ENCODE results near the gene COG1. TPM values are rescaled to one million over a fixed set of nuclear protein-coding genes. Genes with fewer than 3 reads are reported as not detected.

The COG1 gene
- total and polyA plus RNA-seq, 9 of the 15 experiments (the other 6 are each of a cell fraction or from before 2014, with no cell fraction given) = 9.5 to 26.8 (median 12.9) TPM

DNA sequence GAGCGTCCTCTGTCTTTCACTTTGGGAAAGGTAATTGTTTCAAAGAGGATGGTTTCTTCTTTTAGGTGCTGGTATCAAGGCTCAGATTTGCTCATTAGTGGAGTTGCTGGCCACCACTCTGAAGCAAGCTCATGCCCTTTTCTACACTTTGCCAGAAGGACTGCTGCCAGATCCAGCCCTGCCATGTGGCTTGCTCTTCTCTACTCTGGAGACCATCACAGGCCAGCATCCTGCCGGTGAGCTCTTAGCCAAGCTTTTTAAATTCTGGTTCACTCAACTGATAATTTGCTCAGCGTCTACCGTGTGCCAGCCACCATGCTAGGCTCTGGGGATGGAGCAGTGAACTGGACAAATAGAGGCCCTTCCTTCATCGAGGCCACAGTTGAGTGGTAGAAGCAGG is 4.3 kb downstream of the COG1 start (continued):
- no peak for TF ChIP-seq CHD4 (IDR thresholded peaks at IDR 0.05; ENCODE audit: insufficient read depth, insufficient replicate concordance, low read depth, low read length, poor library complexity, severe bottlenecking)

- ATAC-seq (no peak), FAIRE-seq (no peak), DNase-seq (ENCODE audit: extremely low read depth in 1 of 4, low spot score in 3 of 4) (no peak)
- peaks cover 10% of the 10 kb centered on the region for H3K79me2 ChIP-seq (ENCODE audit: control insufficient read depth, insufficient read depth, low read length)
- 92% methylated on average over 9 of the region's 9 CpGs for WGBS (ENCODE audit: insufficient coverage, low coverage, missing lambda C conversion rate)
- H4K20me1 ChIP-seq (replicated peaks; ENCODE audit: control insufficient read depth, insufficient read depth, low read length) = peaks cover 20% of the 10 kb centered on the region
- H3K9me3 ChIP-seq (replicated peaks; ENCODE audit: control insufficient read depth, insufficient read depth, low read depth, low read length) = no peaks in the 10 kb centered on the region
- CTCF ChIA-PET (ENCODE audit: low intra/inter-chr PET ratio) = no interaction called here
- no peaks in the 10 kb centered on the region for H3K27me3 ChIP-seq (ENCODE audit: control insufficient read depth in 2 of 2, insufficient read depth in 2 of 2, low read length in 2 of 2)
- H3K9ac ChIP-seq (ENCODE audit: insufficient read depth in 1 of 2, low read depth in 2 of 2, low read length in 2 of 2) = no peak overlapping the region
- H3K36me3 ChIP-seq (ENCODE audit: control insufficient read depth, insufficient read depth, low read length) = peaks cover 79% of the 10 kb centered on the region
- no TSS peak for BruUV-seq (replicated peaks)
- no peak overlapping the region for H3K4me2 ChIP-seq (ENCODE audit: insufficient read depth, low read length)
- no peak overlapping the region for H2AFZ ChIP-seq (ENCODE audit: low read depth, low read length)
- H3K27ac ChIP-seq (ENCODE audit: extremely low read depth, low read depth, low read length) = no peak overlapping the region
- in situ Hi-C loops (cut with MboI) = no loop called here
- peaks cover 11 to 12% of the 10 kb centered on the region in 2 experiments; a peak in 4 of 5 replicates for H3K4me1 ChIP-seq (replicated peaks in 1 of 2; ENCODE audit: control insufficient read depth in 2 of 2, insufficient read depth in 2 of 2, low read length in 2 of 2)
- POLR2A ChIA-PET = interaction anchor here (0.7 to 3.6 kb wide), 3 partner anchors 10 to 392 kb away, joined by 3 to 15 read pairs (median 3); no protein-coding TSS in a partner anchor
- intact Hi-C loops (cut with micrococcal nuclease) = no loop called here
- peaks cover 8% of the 10 kb centered on the region for H3K9me1 ChIP-seq (ENCODE audit: control insufficient read depth, insufficient read depth, low read length)
- no peak overlapping the region for H3K4me3 ChIP-seq
- TF ChIP-seq, protein P1, sequence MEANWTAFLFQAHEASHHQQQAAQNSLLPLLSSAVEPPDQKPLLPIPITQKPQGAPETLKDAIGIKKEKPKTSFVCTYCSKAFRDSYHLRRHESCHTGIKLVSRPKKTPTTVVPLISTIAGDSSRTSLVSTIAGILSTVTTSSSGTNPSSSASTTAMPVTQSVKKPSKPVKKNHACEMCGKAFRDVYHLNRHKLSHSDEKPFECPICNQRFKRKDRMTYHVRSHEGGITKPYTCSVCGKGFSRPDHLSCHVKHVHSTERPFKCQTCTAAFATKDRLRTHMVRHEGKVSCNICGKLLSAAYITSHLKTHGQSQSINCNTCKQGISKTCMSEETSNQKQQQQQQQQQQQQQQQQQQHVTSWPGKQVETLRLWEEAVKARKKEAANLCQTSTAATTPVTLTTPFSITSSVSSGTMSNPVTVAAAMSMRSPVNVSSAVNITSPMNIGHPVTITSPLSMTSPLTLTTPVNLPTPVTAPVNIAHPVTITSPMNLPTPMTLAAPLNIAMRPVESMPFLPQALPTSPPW (CRISPR knock-in tag; IDR thresholded peaks at IDR 0.05) = no peak
- TF ChIP-seq, protein P2, sequence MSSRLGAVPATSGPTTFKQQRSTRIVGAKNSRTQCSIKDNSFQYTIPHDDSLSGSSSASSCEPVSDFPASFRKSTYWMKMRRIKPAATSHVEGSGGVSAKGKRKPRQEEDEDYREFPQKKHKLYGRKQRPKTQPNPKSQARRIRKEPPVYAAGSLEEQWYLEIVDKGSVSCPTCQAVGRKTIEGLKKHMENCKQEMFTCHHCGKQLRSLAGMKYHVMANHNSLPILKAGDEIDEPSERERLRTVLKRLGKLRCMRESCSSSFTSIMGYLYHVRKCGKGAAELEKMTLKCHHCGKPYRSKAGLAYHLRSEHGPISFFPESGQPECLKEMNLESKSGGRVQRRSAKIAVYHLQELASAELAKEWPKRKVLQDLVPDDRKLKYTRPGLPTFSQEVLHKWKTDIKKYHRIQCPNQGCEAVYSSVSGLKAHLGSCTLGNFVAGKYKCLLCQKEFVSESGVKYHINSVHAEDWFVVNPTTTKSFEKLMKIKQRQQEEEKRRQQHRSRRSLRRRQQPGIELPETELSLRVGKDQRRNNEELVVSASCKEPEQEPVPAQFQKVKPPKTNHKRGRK (tag; IDR thresholded peaks at IDR 0.05) = no peak
- TF ChIP-seq ZNF316 (IDR thresholded peaks at IDR 0.05) = peak; percentile 84
- TF ChIP-seq, protein P3, sequence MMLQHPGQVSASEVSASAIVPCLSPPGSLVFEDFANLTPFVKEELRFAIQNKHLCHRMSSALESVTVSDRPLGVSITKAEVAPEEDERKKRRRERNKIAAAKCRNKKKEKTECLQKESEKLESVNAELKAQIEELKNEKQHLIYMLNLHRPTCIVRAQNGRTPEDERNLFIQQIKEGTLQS (IDR thresholded peaks at IDR 0.05) = peak; percentile 84
- TF ChIP-seq, protein P3 (CRISPR knock-in tag; conservative IDR thresholded peaks at IDR 0.05) = no peak
- TF ChIP-seq NCOA4 (IDR thresholded peaks at IDR 0.05; ENCODE audit: partially characterized antibody) = no peak
- TF ChIP-seq PHB (CRISPR knock-in tag; IDR thresholded peaks at IDR 0.05) = no peak
- no peak for TF ChIP-seq FOXM1 (IDR thresholded peaks at IDR 0.05; ENCODE audit: low read depth)
- no peak for TF ChIP-seq FOXM1 (CRISPR knock-in tag; IDR thresholded peaks at IDR 0.05; ENCODE audit: low read depth)
- TF ChIP-seq BCL6 (CRISPR knock-in tag; IDR thresholded peaks at IDR 0.05) = no peak
- no peak for TF ChIP-seq TEAD4 (IDR thresholded peaks at IDR 0.05; ENCODE audit: low read length)
- no peak for TF ChIP-seq TEAD4 (CRISPR knock-in tag; IDR thresholded peaks at IDR 0.05; ENCODE audit: borderline replicate concordance)
- no peak for TF ChIP-seq ZNF75A (CRISPR knock-in tag; IDR thresholded peaks at IDR 0.05)
- TF ChIP-seq CCNT2 (IDR thresholded peaks at IDR 0.05; ENCODE audit: borderline replicate concordance, extremely low read depth, insufficient read length, low read depth, low read length) = no peak
- TF ChIP-seq MTF1 (CRISPR knock-in tag; IDR thresholded peaks at IDR 0.05; ENCODE audit: borderline replicate concordance) = no peak
- TF ChIP-seq ERF (CRISPR knock-in tag; IDR thresholded peaks at IDR 0.05) = no peak
Measured at GRCh38 chr17:73198201-73198929, 5.5 kb downstream of the COG1 start.

Measured in K562 (cell line).